ENCODE data around the gene TNIK. TPM values are rescaled to one million over a fixed set of nuclear protein-coding genes. Genes with fewer than 3 reads are reported as not detected.

Gene TNIK
- total RNA-seq, 3 donors from 2014 or later = 7.4 to 17.6 (median 10.2) TPM

DNA sequence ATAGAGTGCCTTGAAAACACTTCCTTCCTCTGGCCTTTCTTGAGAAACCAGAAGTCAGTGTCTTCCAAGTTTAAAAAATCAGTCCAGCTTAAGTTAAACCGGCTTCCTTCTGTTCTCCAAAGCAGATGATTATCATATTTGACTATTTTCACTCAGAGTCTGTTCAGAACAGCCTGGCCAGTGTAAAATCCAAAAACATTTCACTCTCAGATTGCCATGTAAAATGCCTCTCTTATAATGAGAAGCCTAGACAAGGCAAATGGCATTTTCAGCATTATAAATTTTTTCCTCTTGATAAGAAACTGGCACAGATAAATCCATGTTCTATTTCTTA lies 193.5 kb downstream of the TNIK start:
- H3K27me3 ChIP-seq = no peaks in the 10 kb centered on the region
- TF ChIP-seq CTCF (IDR thresholded peaks at IDR 0.05) = no peak
- no peak for TF ChIP-seq POLR2AphosphoS5 (IDR thresholded peaks at IDR 0.05)
- no peak for TF ChIP-seq POLR2A (IDR thresholded peaks at IDR 0.05)
- no peaks in the 10 kb centered on the region for H3K9me3 ChIP-seq
- intact Hi-C loops (cut with DNase I; ENCODE audit: low total_unique reads) = no loop called here
- H3K4me3 ChIP-seq = no peak overlapping the region
- DNase-seq (ENCODE audit: low spot score in 2 of 2) = no peak
- H3K4me1 ChIP-seq = no peaks in the 10 kb centered on the region
- H3K36me3 ChIP-seq = no peaks in the 10 kb centered on the region
- H3K27ac ChIP-seq = peak overlapping the region in 1 of 2 donors; percentile 61

DNA sequence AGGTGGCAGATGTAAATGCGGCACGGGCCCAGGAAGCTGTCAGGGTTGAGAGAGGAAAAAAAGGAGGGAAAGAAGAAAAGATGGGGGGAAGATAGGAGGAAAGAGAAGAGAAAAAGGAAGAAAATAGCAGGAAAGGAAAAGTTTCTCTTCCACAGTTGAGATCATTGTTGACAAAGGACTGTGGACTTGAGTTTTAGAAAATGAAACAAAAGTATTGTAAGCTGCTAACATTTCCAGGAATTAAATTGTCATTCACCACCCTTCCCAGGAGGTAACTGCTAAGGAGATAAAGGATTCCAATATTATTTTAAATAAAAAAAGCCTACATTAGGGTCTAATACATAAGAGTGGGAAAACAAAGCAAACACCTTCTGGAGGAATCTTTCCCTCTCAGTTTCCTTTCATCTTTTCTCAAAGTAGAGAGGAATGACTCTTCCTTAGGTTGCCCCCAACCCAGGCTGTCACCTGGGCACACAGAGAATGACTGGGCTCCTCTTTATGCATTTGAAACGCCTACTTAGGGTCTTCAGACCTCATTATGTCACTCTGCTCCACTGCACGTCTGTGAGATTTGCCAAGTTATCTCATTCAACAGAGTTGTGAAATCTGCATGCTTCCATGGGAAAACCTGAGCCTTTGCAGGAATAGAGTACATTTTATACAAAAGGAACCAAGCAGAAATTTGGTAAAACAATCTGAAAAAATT lies 194.0 kb downstream of the TNIK start:
- Histone ChIP-seq H3K4me3 (no peak overlapping the region), H3K27me3 (no peaks in the 10 kb centered on the region), H3K9me3 (no peaks in the 10 kb centered on the region), H3K36me3 (no peaks in the 10 kb centered on the region), H3K27ac (peak overlapping the region; percentile 36 to 46), H3K4me1 (no peaks in the 10 kb centered on the region)
- TF ChIP-seq POLR2AphosphoS5 (IDR thresholded peaks at IDR 0.05) (no peak), CTCF (IDR thresholded peaks at IDR 0.05) (no peak), POLR2A (IDR thresholded peaks at IDR 0.05) (no peak)
- intact Hi-C loops (cut with DNase I; ENCODE audit: low total_unique reads) = no loop called here
- no peak for DNase-seq (ENCODE audit: low spot score in 2 of 2)

- Histone ChIP-seq H3K4me3 (no peak overlapping the region), H3K36me3 (no peaks in the 10 kb centered on the region), H3K27ac (no peak overlapping the region), H3K27me3 (no peaks in the 10 kb centered on the region), H3K4me1 (no peaks in the 10 kb centered on the region), H3K9me3 (no peaks in the 10 kb centered on the region)
- TF ChIP-seq POLR2AphosphoS5 (IDR thresholded peaks at IDR 0.05) = no peak
- TF ChIP-seq POLR2A (IDR thresholded peaks at IDR 0.05) = no peak
- no peak for TF ChIP-seq CTCF (IDR thresholded peaks at IDR 0.05)
- no peak for DNase-seq (ENCODE audit: low spot score in 2 of 2)
- intact Hi-C loops (cut with DNase I; ENCODE audit: low total_unique reads) = loop anchor here (5.0 kb wide), 1 partner anchor 1628 kb away; no protein-coding TSS in a partner anchor
Observed at GRCh38 chr3:171264758-171265157, 195.4 kb downstream of the TNIK start.

- Histone ChIP-seq H3K27me3 (no peaks in the 10 kb centered on the region), H3K4me1 (no peaks in the 10 kb centered on the region), H3K9me3 (no peaks in the 10 kb centered on the region), H3K27ac (no peak overlapping the region), H3K36me3 (no peaks in the 10 kb centered on the region), H3K4me3 (no peak overlapping the region)
- intact Hi-C loops (cut with DNase I; ENCODE audit: low total_unique reads) = loop anchor here (5.0 kb wide), 1 partner anchor 1630 kb away; no protein-coding TSS in a partner anchor
- TF ChIP-seq POLR2A (IDR thresholded peaks at IDR 0.05) (no peak), CTCF (IDR thresholded peaks at IDR 0.05) (no peak), POLR2AphosphoS5 (IDR thresholded peaks at IDR 0.05) (no peak)
- no peak for DNase-seq (ENCODE audit: low spot score in 2 of 2)
Observed at GRCh38 chr3:171262431-171262830, 197.8 kb downstream of the TNIK start.

DNA sequence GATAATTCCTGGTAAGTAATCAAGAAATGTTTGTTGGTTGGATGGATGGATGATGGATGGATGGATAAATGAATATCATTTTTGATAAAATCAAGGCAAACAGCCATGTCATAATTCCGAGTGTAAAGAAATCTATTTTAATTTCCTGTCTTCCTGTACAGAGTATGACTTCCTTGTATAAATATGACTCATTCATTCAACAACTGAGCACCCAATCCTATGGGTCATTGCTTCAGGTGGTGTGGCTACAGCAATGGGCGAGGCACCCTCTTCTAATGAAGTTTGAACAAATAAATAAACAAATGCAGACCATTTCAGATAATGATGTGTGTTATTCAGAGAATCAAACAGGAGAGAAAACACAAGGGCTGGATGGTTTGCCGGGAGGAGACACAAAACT lies 198.7 kb downstream of the TNIK start:
- no peaks in the 10 kb centered on the region for H3K9me3 ChIP-seq
- H3K36me3 ChIP-seq = no peaks in the 10 kb centered on the region
- no peak for DNase-seq (ENCODE audit: low spot score in 2 of 2)
- H3K4me1 ChIP-seq = no peaks in the 10 kb centered on the region
- TF ChIP-seq POLR2AphosphoS5 (IDR thresholded peaks at IDR 0.05) (no peak), CTCF (IDR thresholded peaks at IDR 0.05) (no peak), POLR2A (IDR thresholded peaks at IDR 0.05) (no peak)
- H3K4me3 ChIP-seq = no peak overlapping the region
- intact Hi-C loops (cut with DNase I; ENCODE audit: low total_unique reads) = loop anchor here (5.0 kb wide), 1 partner anchor 1631 kb away; no protein-coding TSS in a partner anchor
- H3K27me3 ChIP-seq = no peaks in the 10 kb centered on the region
- peak overlapping the region in 1 of 2 donors; percentile 67 for H3K27ac ChIP-seq

All from breast epithelium (tissue), 4 donors.